ENCODE data around the gene LGALS12.

The LGALS12 gene

GRCh38 chr11:63560506-63561180, 54.8 kb downstream of the LGALS12 start:
- no peak for DNase-seq (ENCODE audit: low spot score)

GRCh38 chr11:63563201-63564055, 57.5 kb downstream of the LGALS12 start, which contains the start of gene PLAAT2:
PLAAT2 (minus strand) TSS chr11:63563379; CDS start chr11:63563324, 55 bp downstream.
- no peak for DNase-seq (ENCODE audit: low spot score)

- DNase-seq (ENCODE audit: low spot score): no peak
Observed at GRCh38 chr11:63564056-63564774, 58.3 kb downstream of the LGALS12 start.

- DNase-seq (ENCODE audit: low spot score): no peak
Observed at GRCh38 chr11:63564784-63565350, 59.0 kb downstream of the LGALS12 start.

Data from SK-N-DZ (cell line).